Keratinocyte (primary cell): Measurements from ENCODE around the gene CTNND2. TPM values are rescaled to one million over a fixed set of nuclear protein-coding genes. Genes with fewer than 3 reads are reported as not detected.

Experiments used
- DNase-seq: peaks from one replicate; pipeline ENCODE4 v3.0.0-alpha.2; 2011; ENCODE audit warnings: low read depth, missing footprints, low spot score
- FAIRE-seq: peaks from 2 replicates; lab custom pipeline; 2011; peaks lifted over from hg19 to GRCh38; lab: Jason Lieb, UNC
- H2AFZ ChIP-seq: 2 replicates; pipeline ENCODE4 v1.6.0; 2012; ENCODE audit warnings: low read length, control low read depth, inconsistent platforms; ENCODE audit not compliant: control insufficient read depth
- H3K27ac ChIP-seq: 2 replicates; pipeline ENCODE4 v1.5.1; 2011; ENCODE audit warnings: low read length; ENCODE audit not compliant: control insufficient read depth, insufficient read depth
- H3K27me3 ChIP-seq: 3 replicates; pipeline ENCODE4 v1.6.0; 2011; ENCODE audit warnings: low read length; ENCODE audit not compliant: control insufficient read depth, insufficient read depth; ENCODE audit errors: extremely low read depth
- H3K36me3 ChIP-seq, 2 experiments: 2 replicates in 1 of 2; 3 replicates in 1 of 2; pipeline ENCODE4 v1.5.1; 2011; ENCODE audit warnings: low read length in 2 of 2, mild to moderate bottlenecking in 1 of 2; ENCODE audit not compliant: control insufficient read depth in 2 of 2, insufficient read depth in 2 of 2; ENCODE audit errors: extremely low read depth in 1 of 2
- H3K4me1 ChIP-seq: 3 replicates; pipeline ENCODE4 v1.5.1; 2011; ENCODE audit warnings: low read length; ENCODE audit not compliant: control insufficient read depth, insufficient read depth; ENCODE audit errors: extremely low read depth
- H3K4me2 ChIP-seq: 3 replicates; pipeline ENCODE4 v1.6.0; 2011; ENCODE audit warnings: low read depth, low read length; ENCODE audit not compliant: control insufficient read depth, insufficient read depth; ENCODE audit errors: extremely low read depth
- H3K4me3 ChIP-seq, 3 experiments: fragments of 200-600 bp in 1 of 3; sonication (generic) in 1 of 3; 2 replicates in 2 of 3; 3 replicates in 1 of 3; pipeline ENCODE4 v1.5.1; 2011 to 2016; ENCODE audit warnings: low read length in 3 of 3, mild to moderate bottlenecking in 3 of 3, control low read depth in 2 of 3, inconsistent platforms in 1 of 3, low read depth in 1 of 3, mixed read lengths in 1 of 3, mixed run types in 1 of 3, moderate library complexity in 1 of 3; ENCODE audit not compliant: control insufficient read depth in 2 of 3, insufficient read depth in 2 of 3; ENCODE audit errors: extremely low read depth in 1 of 3
- H3K79me2 ChIP-seq: 2 replicates; pipeline ENCODE4 v1.6.0; 2012; ENCODE audit warnings: low read length; ENCODE audit not compliant: control insufficient read depth, insufficient read depth
- H3K9ac ChIP-seq: 3 replicates; pipeline ENCODE4 v1.6.0; 2011; ENCODE audit warnings: low read length; ENCODE audit not compliant: control insufficient read depth, insufficient read depth; ENCODE audit errors: extremely low read depth
- H3K9me1 ChIP-seq: 3 replicates; pipeline ENCODE4 v1.6.0; 2011; ENCODE audit warnings: low read length; ENCODE audit not compliant: control insufficient read depth, insufficient read depth; ENCODE audit errors: extremely low read depth
- H3K9me3 ChIP-seq: 2 replicates; pipeline ENCODE4 v1.5.1; 2012; ENCODE audit warnings: low read depth, low read length; ENCODE audit not compliant: control insufficient read depth
- H4K20me1 ChIP-seq: 3 replicates; pipeline ENCODE4 v1.6.0; 2011; ENCODE audit warnings: low read length; ENCODE audit not compliant: control insufficient read depth, insufficient read depth; ENCODE audit errors: extremely low read depth
- CTCF ChIP-seq, 3 experiments: IDR thresholded peaks in 1 of 3; conservative IDR thresholded peaks in 1 of 3; optimal IDR thresholded peaks in 1 of 3; 2 replicates in 2 of 3; 3 replicates in 1 of 3; pipeline versions ENCODE3 to v1.5.1; 2011; ENCODE audit warnings: low read length in 3 of 3, mild to moderate bottlenecking in 3 of 3, moderate library complexity in 2 of 3, control low read depth in 1 of 3, inconsistent platforms in 1 of 3; ENCODE audit not compliant: insufficient read depth in 2 of 3; ENCODE audit errors: extremely low read depth in 1 of 3
- EZH2 ChIP-seq: IDR thresholded peaks from one replicate; pipeline ENCODE4 v1.6.1; 2012; ENCODE audit warnings: inconsistent platforms, mild to moderate bottlenecking, low read length, moderate library complexity
- dilution Hi-C: fragments of 300-500 bp; cut with MboI; formaldehyde crosslinking; loops from one replicate; pipeline ENCODE4 v1.7.0; 2020; ENCODE audit warnings: low sequenced_read_pairs; ENCODE audit not compliant: extremely low pct_ligation_motif_present
- polyA plus RNA-seq, 5 experiments: library from polyadenylated mRNA; depleted of rRNA in 3 of 5; stranded (reverse) in 3 of 5; stranded (forward) in 1 of 5; unstranded in 1 of 5; fragments of >200 nt; gene quantifications; 1 replicate in 1 of 5; 2 replicates in 3 of 5; 3 replicates in 1 of 5; pipeline versions ENCODE4 v1.2.1 to v1.2.3, GENCODE V29; 2011 to 2012; ENCODE audit warnings: missing spikeins in 2 of 5, low read depth in 1 of 5, low replicate concordance in 1 of 5

The CTNND2 gene
- polyA plus RNA-seq, 1 donor (not counting 4 experiments of a cell fraction or from before 2014, with no cell fraction given) = not detected

- Histone ChIP-seq H3K27me3 (no peaks in the 10 kb centered on the region), H3K4me3 (no peak overlapping the region), H3K36me3 (no peaks in the 10 kb centered on the region), H3K27ac (no peak overlapping the region), H2AFZ (no peak overlapping the region), H4K20me1 (no peaks in the 10 kb centered on the region), H3K9me3 (no peaks in the 10 kb centered on the region), H3K4me1 (no peaks in the 10 kb centered on the region), H3K9me1 (no peaks in the 10 kb centered on the region), H3K9ac (no peak overlapping the region), H3K4me2 (no peak overlapping the region), H3K79me2 (no peaks in the 10 kb centered on the region)
- TF ChIP-seq EZH2 (no peak), CTCF (optimal IDR thresholded peaks at IDR 0.05 in 1 of 3, IDR thresholded peaks at IDR 0.05 in 1 of 3, conservative IDR thresholded peaks at IDR 0.05 in 1 of 3; ENCODE audit: extremely low read depth in 1 of 3, insufficient read depth in 2 of 3, low read length in 3 of 3) (no peak)
- dilution Hi-C loops = no loop called here
- no peak for FAIRE-seq
- DNase-seq = no peak
Observed at GRCh38 chr5:11737010-11737409, 167.2 kb downstream of the CTNND2 start.

- H3K27me3 ChIP-seq = no peaks in the 10 kb centered on the region
- H3K36me3 ChIP-seq = no peaks in the 10 kb centered on the region
- TF ChIP-seq CTCF (optimal IDR thresholded peaks at IDR 0.05 in 1 of 3, IDR thresholded peaks at IDR 0.05 in 1 of 3, conservative IDR thresholded peaks at IDR 0.05 in 1 of 3; ENCODE audit: extremely low read depth in 1 of 3, insufficient read depth in 2 of 3, low read length in 3 of 3) (no peak), EZH2 (no peak)
- H3K27ac ChIP-seq = no peak overlapping the region
- no peaks in the 10 kb centered on the region for H3K9me3 ChIP-seq
- no peaks in the 10 kb centered on the region for H3K4me1 ChIP-seq
- H4K20me1 ChIP-seq = no peaks in the 10 kb centered on the region
- FAIRE-seq (no peak), DNase-seq (no peak)
- H3K9ac ChIP-seq = no peak overlapping the region
- H2AFZ ChIP-seq = no peak overlapping the region
- dilution Hi-C loops = no loop called here
- no peak overlapping the region for H3K4me3 ChIP-seq
- no peak overlapping the region for H3K4me2 ChIP-seq
- H3K79me2 ChIP-seq = no peaks in the 10 kb centered on the region
- no peaks in the 10 kb centered on the region for H3K9me1 ChIP-seq
Observed at GRCh38 chr5:11734369-11734768, 169.9 kb downstream of the CTNND2 start.
